ENCODE results near the gene GFY. TPM values are rescaled to one million over a fixed set of nuclear protein-coding genes. Genes with fewer than 3 reads are reported as not detected.

Gene GFY
- not detected in 2 replicates for total RNA-seq

- intact Hi-C loops (cut with micrococcal nuclease) = no loop called here
- Mint-ChIP-seq H3K27me3 (peaks cover 90% of the 10 kb centered on the region), H3K9me3 (no peaks in the 10 kb centered on the region), H3K4me3 (no peak within 1 kb of the TSS), H3K36me3 (ENCODE audit: low read depth) (no peaks in the 10 kb centered on the region), H3K27ac (peak within 1 kb of the TSS; percentile 21), H3K4me1 (peaks cover 63% of the 10 kb centered on the region)
- no peak for DNase-seq
These were observed at the start of gene GFY for GRCh38 chr19:49425178-49425577. GFY (plus strand) TSS chr19:49425388; CDS start chr19:49426431, 1,043 bp downstream.

- intact Hi-C loops (cut with micrococcal nuclease) = no loop called here
- Mint-ChIP-seq H3K9me3 (peaks cover 7% of the 10 kb centered on the region), H3K27me3 (peaks cover 14% of the 10 kb centered on the region), H3K27ac (no peak overlapping the region), H3K36me3 (ENCODE audit: low read depth) (no peaks in the 10 kb centered on the region), H3K4me3 (no peak overlapping the region), H3K4me1 (no peaks in the 10 kb centered on the region)
- no peak for DNase-seq
These were observed 46.7 kb upstream of the GFY start for GRCh38 chr19:49378512-49378911.

GRCh38 chr19:49380391-49380790 is 44.8 kb upstream of the GFY start:
- Mint-ChIP-seq H3K4me3 (no peak overlapping the region), H3K9me3 (peaks cover 10% of the 10 kb centered on the region), H3K4me1 (no peaks in the 10 kb centered on the region)

GRCh38 chr19:49382639-49383038 is 42.5 kb upstream of the GFY start:
- H3K4me3 Mint-ChIP-seq = no peak overlapping the region
- intact Hi-C loops (cut with micrococcal nuclease) = no loop called here
- no peaks in the 10 kb centered on the region for H3K36me3 Mint-ChIP-seq (ENCODE audit: low read depth)
- no peaks in the 10 kb centered on the region for H3K4me1 Mint-ChIP-seq
- H3K9me3 Mint-ChIP-seq = peaks cover 10% of the 10 kb centered on the region
- H3K27me3 Mint-ChIP-seq = peaks cover 19% of the 10 kb centered on the region
- H3K27ac Mint-ChIP-seq = no peak overlapping the region
- no peak for DNase-seq

More at GRCh38 chr19:49380391-49380790, 44.8 kb upstream of the GFY start:
- no peak overlapping the region for H3K27ac Mint-ChIP-seq
- no peaks in the 10 kb centered on the region for H3K36me3 Mint-ChIP-seq (ENCODE audit: low read depth)
- intact Hi-C loops (cut with micrococcal nuclease) = no loop called here
- no peak for DNase-seq
- H3K27me3 Mint-ChIP-seq = peaks cover 17% of the 10 kb centered on the region

GRCh38 chr19:49383599-49383998 is 41.6 kb upstream of the GFY start:
- Mint-ChIP-seq H3K27me3 (peaks cover 17% of the 10 kb centered on the region), H3K4me3 (no peak overlapping the region), H3K27ac (no peak overlapping the region), H3K36me3 (ENCODE audit: low read depth) (no peaks in the 10 kb centered on the region), H3K9me3 (peaks cover 10% of the 10 kb centered on the region), H3K4me1 (no peaks in the 10 kb centered on the region)
- no peak for DNase-seq
- intact Hi-C loops (cut with micrococcal nuclease) = no loop called here

GRCh38 chr19:49387936-49388372 is 37.2 kb upstream of the GFY start, which contains the start of gene KASH5:
KASH5 (plus strand) TSS chr19:49388249; CDS start chr19:49390884, 2,635 bp downstream.
- peak; percentile 90 for DNase-seq
- Mint-ChIP-seq H3K4me1 (peaks cover 9% of the 10 kb centered on the region), H3K27me3 (peaks cover 9% of the 10 kb centered on the region), H3K9me3 (peaks cover 4% of the 10 kb centered on the region), H3K36me3 (ENCODE audit: low read depth) (peaks cover 2% of the 10 kb centered on the region), H3K27ac (peak within 1 kb of the TSS; percentile 67), H3K4me3 (peak within 1 kb of the TSS; percentile 53)
- intact Hi-C loops (cut with micrococcal nuclease) = no loop called here

- Mint-ChIP-seq H3K4me1 (peaks cover 9% of the 10 kb centered on the region), H3K27ac (peak overlapping the region; percentile 29), H3K9me3 (no peaks in the 10 kb centered on the region), H3K27me3 (peaks cover 5% of the 10 kb centered on the region), H3K4me3 (no peak overlapping the region), H3K36me3 (ENCODE audit: low read depth) (peaks cover 2% of the 10 kb centered on the region)
- DNase-seq = no peak
- intact Hi-C loops (cut with micrococcal nuclease) = no loop called here
These were observed 35.8 kb upstream of the GFY start for GRCh38 chr19:49389406-49389805.

GRCh38 chr19:49390131-49390928 is 34.9 kb upstream of the GFY start:
- Mint-ChIP-seq H3K27me3 (peaks cover 5% of the 10 kb centered on the region), H3K27ac (peak overlapping the region; percentile 57), H3K4me1 (peaks cover 9% of the 10 kb centered on the region), H3K9me3 (no peaks in the 10 kb centered on the region), H3K4me3 (no peak overlapping the region), H3K36me3 (ENCODE audit: low read depth) (peaks cover 2% of the 10 kb centered on the region)
- intact Hi-C loops (cut with micrococcal nuclease) = no loop called here
- no peak for DNase-seq

- H3K4me1 Mint-ChIP-seq = peaks cover 9% of the 10 kb centered on the region
- no peak for DNase-seq
- intact Hi-C loops (cut with micrococcal nuclease) = no loop called here
These were observed 34.2 kb upstream of the GFY start for GRCh38 chr19:49390929-49391359.

GRCh38 chr19:49391581-49392399 is 33.4 kb upstream of the GFY start:
- Mint-ChIP-seq H3K9me3 (no peaks in the 10 kb centered on the region), H3K27me3 (peaks cover 5% of the 10 kb centered on the region), H3K27ac (no peak overlapping the region), H3K4me3 (no peak overlapping the region), H3K4me1 (peaks cover 9% of the 10 kb centered on the region), H3K36me3 (ENCODE audit: low read depth) (peaks cover 2% of the 10 kb centered on the region)
- peak; percentile 94 for DNase-seq
- intact Hi-C loops (cut with micrococcal nuclease) = loop anchor here (1.0 to 2.0 kb wide), 5 partner anchors 31 to 85 kb away; partner anchors contain the start of gene PTH2

More at GRCh38 chr19:49390929-49391359, 34.2 kb upstream of the GFY start:
- H3K9me3 Mint-ChIP-seq = no peaks in the 10 kb centered on the region
- peaks cover 5% of the 10 kb centered on the region for H3K27me3 Mint-ChIP-seq
- peaks cover 2% of the 10 kb centered on the region for H3K36me3 Mint-ChIP-seq (ENCODE audit: low read depth)
- no peak overlapping the region for H3K4me3 Mint-ChIP-seq
- H3K27ac Mint-ChIP-seq = no peak overlapping the region

GRCh38 chr19:49393881-49394280 is 31.3 kb upstream of the GFY start:
- Mint-ChIP-seq H3K27ac (no peak overlapping the region), H3K9me3 (no peaks in the 10 kb centered on the region), H3K27me3 (peaks cover 8% of the 10 kb centered on the region), H3K4me1 (peaks cover 14% of the 10 kb centered on the region), H3K4me3 (no peak overlapping the region), H3K36me3 (ENCODE audit: low read depth) (peaks cover 2% of the 10 kb centered on the region)
- DNase-seq = no peak
- intact Hi-C loops (cut with micrococcal nuclease) = loop anchor here (2.0 kb wide), 2 partner anchors 29 to 37 kb away; partner anchors contain the start of gene PTH2

GRCh38 chr19:49395581-49396407 is 29.4 kb upstream of the GFY start:
- no peak for DNase-seq
- H3K4me3 Mint-ChIP-seq = no peak overlapping the region
- H3K36me3 Mint-ChIP-seq (ENCODE audit: low read depth) = peaks cover 2% of the 10 kb centered on the region
- intact Hi-C loops (cut with micrococcal nuclease) = no loop called here
- peaks cover 8% of the 10 kb centered on the region for H3K27me3 Mint-ChIP-seq
- no peak overlapping the region for H3K27ac Mint-ChIP-seq
- peaks cover 15% of the 10 kb centered on the region for H3K4me1 Mint-ChIP-seq
- no peaks in the 10 kb centered on the region for H3K9me3 Mint-ChIP-seq
